Myometrial cell (primary cell): Measurements from ENCODE around the gene MTHFS. TPM values are rescaled to one million over a fixed set of nuclear protein-coding genes. Genes with fewer than 3 reads are reported as not detected.

Source experiments
- total RNA-seq: library from RNA; depleted of rRNA; stranded (reverse); fragments of >200 nt; gene quantifications from 2 replicates; pipeline ENCODE4 v1.2.3, GENCODE V29; 2015

The MTHFS gene
- total RNA-seq: 11.2 and 34.0 TPM in 2 replicates

GRCh38 chr15:79896634-79897379, at the start of gene MTHFS:
Gene MTHFS, minus strand, starts transcription at chr15:79897014. Its CDS starts 26 bp downstream, at chr15:79896988.

Other genes starting within 250 kb of the MTHFS start
- 0.71 and 0.86 TPM in 2 replicates for gene BCL2A1, start 74.2 kb upstream of the MTHFS start, total RNA-seq
- gene ZFAND6, start 162.7 kb upstream of the MTHFS start, total RNA-seq: 96.6 and 129 TPM in 2 replicates